NCI-H2029 treated with DMSO at 0.1 percent for 48 hours (cell line): Measurements from ENCODE around the gene KRT6B.
A peak's percentile ranks its signal among the peaks of the same experiment; 100 is the strongest.

Source experiments
- DNase-seq: peaks from one replicate; lab custom pipeline; 2025; lab: John Stamatoyannopoulos, UW

The KRT6B gene

GRCh38 chr12:52436000-52436827 is 15.7 kb downstream of the KRT6B start:
- peak; percentile 81 for DNase-seq

DNA sequence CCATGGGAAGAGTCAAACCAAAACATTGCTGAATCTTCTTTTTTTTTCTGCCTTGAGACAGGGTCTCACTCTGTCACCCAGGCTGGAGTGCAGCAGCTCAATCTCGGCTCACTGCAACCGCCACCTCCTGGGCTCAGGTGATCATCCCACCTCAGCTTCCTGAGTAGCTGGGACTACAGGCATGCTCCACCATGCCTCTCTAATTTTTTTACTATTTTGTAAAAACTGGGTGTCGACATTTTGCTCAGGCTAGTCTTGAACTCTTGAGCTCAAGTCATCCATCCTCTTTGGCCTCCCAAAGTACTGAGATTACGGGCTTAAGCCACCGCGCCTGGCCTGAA is 16.3 kb downstream of the KRT6B start:
- no peak for DNase-seq

- DNase-seq = no peak
Measured at GRCh38 chr12:52434760-52435530, 17.0 kb downstream of the KRT6B start.

DNA sequence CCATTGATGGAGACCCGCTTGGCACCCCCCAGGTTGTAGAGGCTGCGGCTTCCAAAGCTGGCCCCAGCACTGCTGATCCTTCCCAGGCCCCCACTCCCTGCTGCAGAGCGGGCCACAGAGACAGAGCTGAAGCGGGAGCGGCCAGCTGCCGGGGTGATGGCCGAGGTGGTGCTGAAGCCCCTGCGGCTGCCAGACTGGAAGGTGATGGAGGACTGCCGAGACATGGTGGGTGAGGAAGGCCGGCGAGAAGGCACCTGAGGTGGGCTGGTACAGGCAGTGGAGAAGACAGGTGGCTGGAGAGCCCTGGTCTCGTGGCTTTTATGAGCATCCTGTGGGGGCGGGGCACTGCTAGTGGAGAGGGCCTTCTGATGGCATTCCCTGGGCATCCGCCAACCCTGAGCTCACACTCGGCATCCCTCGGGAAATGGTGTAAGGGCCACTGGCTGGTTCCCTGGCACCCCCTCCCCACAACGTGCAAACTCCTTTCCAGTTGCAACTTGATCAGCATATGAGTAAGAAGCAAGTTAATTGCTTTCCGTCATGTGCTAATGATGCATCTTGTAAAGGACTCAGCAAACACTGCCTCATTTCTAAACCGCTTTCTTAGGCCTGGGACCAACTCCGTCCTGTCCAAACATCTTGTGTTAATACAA is 17.7 kb downstream of the KRT6B start, which contains the start of gene KRT75:
Gene KRT75, minus strand, starts transcription at position 291 of the 653 bp plus-strand sequence. Its CDS starts 67 bp downstream, at position 224.
- DNase-seq = peak; percentile 80

DNA sequence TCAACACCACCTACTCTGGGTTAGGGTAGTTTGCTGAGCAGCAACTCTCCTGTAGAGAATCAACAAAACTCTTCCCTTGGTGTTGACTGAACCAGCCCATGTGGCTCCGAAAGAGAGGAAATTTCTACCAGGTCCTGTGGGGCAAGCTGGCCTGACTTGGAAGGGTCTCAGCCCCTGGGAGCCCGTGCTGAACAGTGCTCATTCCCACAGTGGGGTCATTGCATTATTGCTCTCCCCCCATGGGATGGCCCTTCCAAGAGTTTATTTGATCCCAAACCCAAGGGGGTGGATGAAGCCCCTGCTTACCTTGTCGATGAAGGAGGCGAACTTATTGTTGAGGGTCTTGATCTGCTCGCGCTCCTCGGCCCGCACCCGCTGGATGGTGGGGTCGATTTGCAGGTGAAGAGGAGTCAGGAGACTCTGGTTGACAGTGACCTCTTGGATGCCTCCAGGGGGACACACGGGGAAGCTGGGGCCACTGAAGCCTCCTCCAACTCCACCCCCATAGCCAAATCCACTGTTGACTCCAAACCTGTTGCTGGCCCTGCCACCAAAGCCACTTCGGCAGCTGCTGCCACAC is 18.4 kb downstream of the KRT6B start:
- DNase-seq = no peak

DNA sequence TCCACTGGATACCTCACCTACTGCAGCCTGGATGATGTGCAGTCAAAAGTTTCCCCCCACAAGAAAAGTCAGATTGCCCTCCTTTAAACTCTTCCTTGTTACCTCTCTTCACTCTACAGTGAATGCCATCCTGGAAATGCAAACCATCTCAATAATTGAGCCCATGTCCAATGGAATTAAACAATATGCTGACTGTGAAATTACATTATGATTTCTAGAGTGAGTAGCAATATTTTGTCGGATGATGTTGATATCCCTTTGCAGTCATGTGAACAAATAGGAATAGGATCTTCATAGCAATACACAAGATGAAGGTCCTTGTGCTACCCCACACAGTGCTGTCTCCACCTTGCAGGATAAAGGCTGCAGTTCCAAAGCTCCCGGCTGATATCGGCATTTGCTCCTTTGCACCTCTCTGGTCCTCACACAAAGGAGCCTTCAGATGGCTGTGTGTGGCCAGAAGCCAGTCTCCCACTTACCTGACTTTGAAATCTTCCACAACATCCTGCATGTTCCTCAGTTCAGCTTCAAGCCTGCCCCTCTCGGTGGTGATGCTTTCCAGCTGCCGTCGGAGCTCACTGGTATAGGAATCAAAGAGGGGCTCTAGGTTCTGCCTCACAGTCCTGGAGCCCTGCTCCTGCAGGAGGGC is 19.3 kb downstream of the KRT6B start:
- no peak for DNase-seq

- no peak for DNase-seq
Measured at GRCh38 chr12:52428121-52428520, 23.8 kb downstream of the KRT6B start.

- no peak for DNase-seq
Measured at GRCh38 chr12:52427083-52427482, 24.9 kb downstream of the KRT6B start.

DNA sequence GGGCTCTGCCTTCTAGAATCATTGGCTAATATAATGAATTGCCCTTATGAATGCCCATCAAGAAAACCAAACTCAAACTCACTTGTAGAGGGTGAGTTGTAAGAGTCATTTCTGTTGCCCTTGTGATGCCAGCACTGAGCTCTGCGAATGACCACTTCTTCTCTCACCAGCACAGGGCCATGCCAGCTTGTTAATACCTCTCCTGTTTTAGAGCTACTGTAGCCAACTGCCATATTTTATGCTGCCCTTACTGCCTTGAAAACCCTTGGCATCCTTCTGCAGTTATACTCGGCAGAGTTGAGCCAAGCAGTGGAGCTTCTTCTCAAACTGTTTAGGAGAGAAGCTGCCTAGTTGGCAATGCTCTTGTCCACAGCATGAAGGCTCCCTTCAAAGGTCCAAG is 25.9 kb downstream of the KRT6B start:
- DNase-seq = no peak

DNA sequence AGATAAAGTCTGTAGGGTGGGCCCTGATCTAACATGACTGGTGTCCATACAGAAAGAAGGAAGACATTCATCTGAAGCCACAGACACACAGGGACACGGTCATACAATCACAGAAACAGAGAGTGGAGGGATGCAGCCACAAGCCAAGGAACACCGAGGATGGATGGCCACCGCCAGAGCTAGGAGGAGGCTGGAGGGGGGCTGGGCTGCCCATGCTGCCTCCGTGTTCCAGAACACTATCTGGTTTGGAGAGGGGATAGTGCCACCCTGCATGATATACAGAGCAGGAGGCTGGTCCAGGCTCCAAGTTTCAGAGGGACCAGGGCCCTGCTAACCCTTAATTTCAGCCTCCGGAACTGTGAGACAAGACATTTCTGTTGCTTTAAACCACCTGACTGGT is 26.5 kb downstream of the KRT6B start:
- no peak for DNase-seq

- DNase-seq = peak; percentile 25
Measured at GRCh38 chr12:52423661-52424500, 28.1 kb downstream of the KRT6B start.

DNA sequence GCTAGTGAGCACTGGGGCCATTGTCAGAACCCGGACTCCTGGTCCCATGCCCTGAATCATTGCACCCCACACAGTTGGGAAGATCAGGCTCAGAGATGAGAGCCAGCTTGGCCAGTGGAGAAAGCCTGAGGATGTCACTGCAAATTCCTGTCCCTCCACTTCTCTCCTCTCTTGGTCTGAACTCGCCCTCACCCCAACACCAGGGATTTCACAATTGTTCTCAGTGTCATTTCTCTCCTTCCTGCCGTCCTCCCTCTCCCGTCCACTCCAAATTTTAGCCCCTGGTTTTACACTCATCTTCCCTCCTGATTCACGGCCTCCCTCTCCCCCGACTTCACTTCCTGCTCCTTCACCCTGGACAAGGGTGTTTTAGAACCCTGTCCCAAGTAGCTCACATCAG is 28.9 kb downstream of the KRT6B start:
- DNase-seq = no peak

DNA sequence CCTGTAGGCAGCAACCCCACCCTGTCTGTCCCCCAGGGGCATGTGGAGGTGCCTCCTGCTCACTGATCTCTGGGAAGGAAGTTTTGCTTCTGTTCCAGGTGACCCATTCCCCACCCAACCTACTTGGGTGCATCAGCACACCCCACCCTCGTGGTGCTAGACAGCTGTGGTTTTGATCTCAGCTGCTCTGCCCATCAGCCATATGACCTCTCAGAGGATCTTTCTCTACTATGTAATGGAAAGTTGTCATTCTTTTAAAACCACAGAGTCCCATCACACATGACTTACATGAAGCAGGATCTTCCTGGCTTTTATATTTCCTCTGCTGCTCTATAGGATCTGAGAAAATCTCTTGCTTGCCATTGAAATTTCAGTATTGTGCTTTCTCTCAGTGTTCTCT is 32.3 kb downstream of the KRT6B start:
- DNase-seq = no peak

DNA sequence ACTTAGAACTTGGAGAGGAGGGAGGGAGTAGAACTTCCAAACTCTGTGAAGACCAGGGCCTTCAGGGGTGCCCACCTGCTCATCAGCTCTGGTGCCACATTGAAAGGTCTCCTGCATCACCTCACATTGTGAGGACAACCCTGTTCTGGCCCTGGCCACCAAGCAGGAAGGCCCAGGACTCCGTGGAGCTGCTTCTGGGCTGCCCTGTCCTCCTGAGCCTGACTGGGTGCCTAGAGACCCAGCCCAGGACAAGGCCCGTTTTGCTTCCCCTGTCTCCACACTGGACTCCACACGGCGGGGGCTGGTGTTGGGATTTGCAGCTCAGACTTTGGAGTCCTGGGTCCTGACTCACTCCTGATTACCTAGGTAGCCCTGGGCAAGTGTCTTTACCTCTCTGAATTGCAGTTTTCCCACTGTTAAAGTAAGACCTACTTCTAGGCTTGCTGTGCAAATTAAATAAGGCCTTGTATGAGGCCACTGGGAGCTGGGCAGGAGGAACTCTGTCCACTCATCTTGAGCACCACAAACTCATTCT is 33.3 kb downstream of the KRT6B start:
- no peak for DNase-seq

DNA sequence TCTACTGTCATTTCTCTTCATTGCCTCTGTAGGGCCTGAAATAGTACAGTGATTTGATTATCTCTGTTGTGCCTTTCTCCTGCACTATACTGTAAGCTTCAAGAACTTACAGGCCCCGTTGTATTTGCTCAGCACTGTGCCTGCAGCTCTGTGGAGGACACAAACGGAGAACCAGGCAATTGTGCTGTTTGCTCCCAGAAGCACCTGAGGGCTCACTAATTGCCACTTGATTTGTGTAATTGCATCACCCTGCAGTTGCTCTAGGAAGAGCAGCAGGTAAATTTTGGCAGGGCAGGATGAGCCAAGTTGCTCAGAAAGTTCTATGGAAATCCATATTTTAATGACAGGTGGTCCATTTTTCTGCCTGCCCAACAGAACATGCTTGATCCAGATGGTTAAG is 34.2 kb downstream of the KRT6B start:
- DNase-seq = peak; percentile 63

DNA sequence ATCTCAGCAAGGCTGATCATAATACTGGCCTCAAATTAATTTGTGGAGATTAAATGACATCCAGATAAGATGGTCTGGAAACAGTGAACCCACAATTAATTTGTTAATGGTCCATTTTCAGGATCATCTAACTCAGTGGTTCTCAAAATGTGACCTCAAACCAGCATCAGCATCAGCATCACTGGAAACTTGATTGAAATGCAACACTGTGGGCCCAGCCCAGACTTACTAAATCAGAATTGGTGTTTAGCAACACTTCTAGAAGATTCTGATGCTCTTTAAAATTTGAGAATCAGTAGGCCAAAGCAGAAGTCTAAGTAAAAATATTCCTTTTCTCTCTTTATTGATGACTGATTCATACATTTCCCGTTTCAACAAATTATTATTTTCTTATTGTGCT is 35.2 kb downstream of the KRT6B start:
- DNase-seq = no peak

- no peak for DNase-seq
Measured at GRCh38 chr12:52415870-52416750, 35.8 kb downstream of the KRT6B start.

GRCh38 chr12:52414936-52415335 is 37.0 kb downstream of the KRT6B start:
- DNase-seq = no peak

GRCh38 chr12:52413782-52414345 is 38.1 kb downstream of the KRT6B start:
- no peak for DNase-seq
